Prostate gland (tissue), 2 donors: ENCODE data around the gene S100A5. TPM values are rescaled to one million over a fixed set of nuclear protein-coding genes. Genes with fewer than 3 reads are reported as not detected.

ENCODE experiments used
- DNase-seq: peaks from one replicate; pipeline ENCODE4 v3.0.0-alpha.2; 2019; ENCODE audit warnings: low spot score
- H3K27ac ChIP-seq, 2 donors: fragments of 200-600 bp; sonication (generic); 2 replicates each; pipeline ENCODE4 v1.5.1; 2017 to 2019
- H3K27me3 ChIP-seq: fragments of 200-600 bp; sonication (generic); replicated peaks from 2 replicates; pipeline ENCODE4 v1.5.1; 2019; ENCODE audit not compliant: insufficient read depth
- H3K36me3 ChIP-seq, 2 donors: fragments of 200-600 bp; sonication (generic); 1 replicate in 1 of 2; 2 replicates in 1 of 2; pipeline versions ENCODE4 v1.5.1 to v1.8.1; 2017 to 2019
- H3K4me1 ChIP-seq: fragments of 200-600 bp; sonication (generic); replicated peaks from 2 replicates; pipeline ENCODE4 v1.5.1; 2019
- H3K4me3 ChIP-seq, 2 donors: fragments of 200-600 bp; sonication (generic); 2 replicates each; pipeline ENCODE4 v1.5.1; 2017 to 2019
- H3K9me3 ChIP-seq: fragments of 200-600 bp; sonication (generic); 2 replicates; pipeline ENCODE4 v1.5.1; 2017
- POLR2A ChIP-seq: fragments of 450-650 bp; IDR thresholded peaks from one replicate; pipeline ENCODE4 v1.6.1; 2016; ENCODE audit warnings: antibody characterized with exemption, mild to moderate bottlenecking
- POLR2AphosphoS5 ChIP-seq: sonication (generic); formaldehyde crosslinking; IDR thresholded peaks from one replicate; pipeline ENCODE4 v1.6.1; 2017; ENCODE audit warnings: antibody characterized with exemption
- WGBS: methylation state at CpG from one replicate; pipeline ENCODE4 v1.1.5; 2018; 5-methylcytosine and 5-hydroxymethylcytosine counted together
- intact Hi-C: fragments of 100-400 bp; cut with DNase I; formaldehyde crosslinking; loops from one replicate; pipeline ENCODE4 v1.14.2; 2022
- total RNA-seq, 2 donors: library from RNA; depleted of rRNA; stranded (reverse); fragments of >200 nt; gene quantifications; one replicate each; pipeline ENCODE4 v1.1.0, GENCODE V29; 2016
- TF ChIP-seq, protein P1 (sequence below), 4 experiments: fragments of 200-600 bp in 2 of 4; fragments of 450-650 bp in 2 of 4; sonication (generic) in 2 of 4; IDR thresholded peaks; 1 replicate in 3 of 4; 2 replicates in 1 of 4; pipeline ENCODE4 v1.5.1; 2016 to 2019; ENCODE audit warnings: antibody characterized with exemption in 4 of 4, mild to moderate bottlenecking in 2 of 4, moderate library complexity in 2 of 4

Gene S100A5
- total RNA-seq, 2 donors from 2014 or later: not detected

DNA sequence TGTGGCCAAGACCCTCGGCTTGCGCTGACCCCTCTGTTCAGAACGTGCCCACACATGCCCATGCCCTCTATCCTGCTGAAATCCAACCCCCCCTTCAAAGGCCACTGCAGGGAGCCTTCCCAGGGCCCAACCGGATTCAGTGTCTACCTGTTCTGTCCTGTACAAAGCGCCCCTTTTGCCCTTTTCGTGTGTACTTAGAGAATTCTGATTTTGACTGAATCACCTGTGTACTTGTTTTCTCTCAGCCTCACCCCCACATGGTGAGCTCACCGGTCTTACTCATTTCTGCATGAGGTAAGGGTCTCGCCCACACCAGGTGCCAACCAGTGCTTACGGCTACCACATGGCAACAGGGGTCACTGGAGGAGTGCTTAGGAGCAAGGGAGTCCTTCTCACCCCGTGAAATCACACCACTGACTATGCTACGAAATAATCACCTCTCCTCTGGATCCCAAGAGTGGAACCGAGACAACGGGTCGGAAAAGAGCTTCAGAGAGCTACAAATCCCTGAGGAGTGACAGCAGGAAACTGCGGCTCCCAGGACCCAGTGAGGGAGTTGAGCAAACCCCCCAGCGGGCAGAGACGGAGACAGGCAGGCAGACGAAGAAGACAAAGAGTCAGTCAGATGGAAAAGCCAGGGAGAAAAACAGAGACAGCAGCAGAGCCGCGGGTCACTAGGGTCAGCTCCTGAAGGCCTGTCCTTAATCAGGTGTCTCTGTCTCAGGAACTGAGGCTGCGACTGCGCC lies 27.1 kb upstream of the S100A5 start:
- intact Hi-C loops: loop anchor here (1.0 to 5.0 kb wide), 3 partner anchors 34 to 215 kb away; no protein-coding TSS in a partner anchor
- Histone ChIP-seq H3K9me3 (no peaks in the 10 kb centered on the region), H3K36me3 (no peaks in the 10 kb centered on the region), H3K27me3 (no peaks in the 10 kb centered on the region), H3K27ac (peak overlapping the region; percentile 86), H3K4me1 (peaks cover 3% of the 10 kb centered on the region), H3K4me3 (no peak overlapping the region)
- TF ChIP-seq POLR2AphosphoS5 (no peak), POLR2A (no peak)
- TF ChIP-seq, protein P1, sequence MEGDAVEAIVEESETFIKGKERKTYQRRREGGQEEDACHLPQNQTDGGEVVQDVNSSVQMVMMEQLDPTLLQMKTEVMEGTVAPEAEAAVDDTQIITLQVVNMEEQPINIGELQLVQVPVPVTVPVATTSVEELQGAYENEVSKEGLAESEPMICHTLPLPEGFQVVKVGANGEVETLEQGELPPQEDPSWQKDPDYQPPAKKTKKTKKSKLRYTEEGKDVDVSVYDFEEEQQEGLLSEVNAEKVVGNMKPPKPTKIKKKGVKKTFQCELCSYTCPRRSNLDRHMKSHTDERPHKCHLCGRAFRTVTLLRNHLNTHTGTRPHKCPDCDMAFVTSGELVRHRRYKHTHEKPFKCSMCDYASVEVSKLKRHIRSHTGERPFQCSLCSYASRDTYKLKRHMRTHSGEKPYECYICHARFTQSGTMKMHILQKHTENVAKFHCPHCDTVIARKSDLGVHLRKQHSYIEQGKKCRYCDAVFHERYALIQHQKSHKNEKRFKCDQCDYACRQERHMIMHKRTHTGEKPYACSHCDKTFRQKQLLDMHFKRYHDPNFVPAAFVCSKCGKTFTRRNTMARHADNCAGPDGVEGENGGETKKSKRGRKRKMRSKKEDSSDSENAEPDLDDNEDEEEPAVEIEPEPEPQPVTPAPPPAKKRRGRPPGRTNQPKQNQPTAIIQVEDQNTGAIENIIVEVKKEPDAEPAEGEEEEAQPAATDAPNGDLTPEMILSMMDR (IDR thresholded peaks at IDR 0.05): no peak
- DNase-seq: no peak
- 74% methylated on average over 22 of the region's 22 CpGs for WGBS

DNA sequence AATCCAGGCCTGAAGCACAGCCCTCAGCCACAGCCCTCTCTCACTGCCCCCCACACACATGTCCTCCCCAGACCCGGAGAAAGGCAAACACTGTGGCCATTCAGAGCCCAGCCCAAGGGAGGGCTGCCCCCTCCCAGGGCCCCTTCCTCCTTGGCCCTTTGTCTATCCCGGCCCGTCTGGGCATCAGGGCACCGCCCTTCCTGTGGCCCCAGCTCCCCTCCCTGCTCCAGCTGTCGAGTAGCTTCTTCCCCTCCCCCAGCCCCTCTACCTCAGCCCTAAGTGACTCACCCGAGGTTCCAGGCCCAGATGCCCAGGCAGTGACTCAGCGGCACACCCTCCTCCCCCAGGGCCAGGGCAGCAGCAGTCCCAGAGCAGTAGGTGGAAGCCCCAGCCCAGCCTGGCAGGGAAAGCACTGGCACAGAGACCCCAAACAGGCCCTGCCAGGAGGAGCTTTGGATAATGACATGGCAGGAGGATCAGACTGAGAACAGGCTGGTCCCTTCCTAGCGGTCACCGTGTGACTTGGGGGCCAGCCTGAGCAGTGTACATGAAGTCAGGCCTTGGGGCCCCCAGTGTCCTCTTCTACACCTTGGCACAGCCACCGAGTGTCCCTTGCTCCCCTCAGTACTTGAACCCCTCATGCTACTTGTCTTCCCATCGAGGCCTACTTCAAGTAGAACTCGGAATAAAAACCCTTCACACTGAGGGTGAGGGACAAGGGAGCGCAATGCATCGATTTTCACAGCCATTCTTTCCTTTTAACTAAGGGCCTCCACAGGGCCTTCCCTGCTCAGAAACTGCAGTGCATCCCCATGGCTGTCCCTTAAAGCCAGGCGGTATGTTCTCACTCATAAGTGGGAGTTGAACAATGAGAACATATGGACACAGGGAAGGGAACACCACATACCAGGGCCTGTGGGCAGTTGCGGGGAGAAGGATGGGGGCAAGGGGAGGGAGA lies 26.0 kb upstream of the S100A5 start:
- TF ChIP-seq POLR2AphosphoS5: peak; percentile 88
- TF ChIP-seq, protein P1 (IDR thresholded peaks at IDR 0.05): peak in 1 of 4 experiments; percentile 13
- TF ChIP-seq POLR2A: peak; percentile 67
- Histone ChIP-seq H3K36me3 (no peaks in the 10 kb centered on the region), H3K4me3 (no peak overlapping the region), H3K27ac (peak overlapping the region; percentile 86), H3K9me3 (no peaks in the 10 kb centered on the region), H3K4me1 (peaks cover 3% of the 10 kb centered on the region), H3K27me3 (no peaks in the 10 kb centered on the region)
- DNase-seq: peak; percentile 95
- 38% methylated on average over 16 of the region's 16 CpGs for WGBS
- intact Hi-C loops: loop anchor here (5.0 kb wide), 1 partner anchor 214 kb away; no protein-coding TSS in a partner anchor

DNA sequence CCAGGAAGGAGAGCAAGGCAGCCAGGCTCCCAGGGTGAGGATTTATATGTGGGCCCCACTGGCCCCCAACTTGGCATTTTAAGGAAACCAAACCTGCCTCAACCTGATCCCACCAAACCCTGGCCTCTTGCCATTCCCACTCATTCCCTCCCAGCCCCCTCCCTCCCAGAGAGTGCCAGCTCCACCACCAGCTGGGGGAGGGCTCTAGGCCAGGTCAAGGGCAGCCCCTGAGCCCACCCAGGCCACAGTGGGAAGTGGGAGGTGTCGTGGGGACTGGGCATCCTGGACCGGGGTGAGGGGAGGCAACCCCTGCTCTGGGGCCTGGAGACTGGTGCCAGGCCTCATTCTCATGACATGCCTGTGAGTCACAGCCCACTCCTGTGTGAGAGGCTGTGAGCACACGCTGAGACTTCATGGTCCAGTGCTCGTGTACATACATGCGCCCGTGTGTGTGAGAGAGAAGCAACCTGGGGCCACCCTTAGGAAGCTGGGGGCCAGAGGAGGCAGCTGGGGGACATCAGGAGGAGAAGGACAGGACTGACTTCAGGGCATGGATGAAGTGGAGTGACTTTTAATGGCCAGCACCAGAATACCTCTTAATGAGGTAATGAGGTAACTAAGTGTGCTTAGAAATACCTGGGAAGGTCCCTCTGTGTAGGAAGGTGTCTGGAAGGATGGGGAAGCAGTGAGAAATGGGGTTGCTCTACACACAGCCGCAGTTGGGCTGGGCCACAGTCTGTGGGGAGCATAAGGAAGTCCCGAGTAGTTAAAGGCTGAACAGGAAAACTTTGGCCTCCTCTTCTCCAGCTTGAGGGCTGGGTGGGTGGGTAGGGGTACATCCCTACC lies 25.0 kb upstream of the S100A5 start, which contains the start of gene S100A2:
S100A2 (minus strand) TSS at position 316 of the 846 bp plus-strand sequence. CDS start 1,967 bp downstream, outside the sequence.
- WGBS: 28% methylated on average over 8 of the region's 8 CpGs
- peaks cover 3% of the 10 kb centered on the region for H3K4me1 ChIP-seq
- peak within 1 kb of the TSS; percentile 86 for H3K27ac ChIP-seq
- intact Hi-C loops: loop anchor here (5.0 kb wide), 1 partner anchor 213 kb away; no protein-coding TSS in a partner anchor
- H3K4me3 ChIP-seq: no peak within 1 kb of the TSS
- no peaks in the 10 kb centered on the region for H3K9me3 ChIP-seq
- peak; percentile 46 for DNase-seq
- H3K27me3 ChIP-seq: no peaks in the 10 kb centered on the region
- TF ChIP-seq POLR2AphosphoS5 (no peak), POLR2A (no peak)
- TF ChIP-seq, protein P1 (IDR thresholded peaks at IDR 0.05): peak in 1 of 4 experiments; percentile 15
- no peaks in the 10 kb centered on the region for H3K36me3 ChIP-seq

DNA sequence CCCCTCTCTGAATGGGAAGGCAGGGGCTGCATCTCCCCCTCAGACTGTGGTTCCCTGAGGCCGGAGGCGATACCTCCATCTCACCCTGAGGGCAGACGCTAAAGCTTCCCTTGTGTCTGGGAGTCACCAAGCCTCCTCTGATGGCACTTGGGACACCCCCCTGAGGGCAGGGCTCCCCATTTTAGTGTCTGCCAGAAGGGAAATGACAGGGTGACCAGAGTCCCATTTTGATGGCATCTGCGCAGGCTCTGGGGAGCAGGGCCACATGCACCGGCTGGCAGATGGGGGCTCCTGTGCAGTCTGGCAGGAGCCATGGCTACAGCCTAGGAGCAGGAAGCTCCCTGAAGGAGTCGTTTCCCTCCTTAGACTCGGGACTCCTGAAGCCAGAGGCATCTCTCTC lies 23.3 kb upstream of the S100A5 start:
- Histone ChIP-seq H3K4me1 (peaks cover 3% of the 10 kb centered on the region), H3K27ac (no peak overlapping the region), H3K27me3 (no peaks in the 10 kb centered on the region), H3K36me3 (no peaks in the 10 kb centered on the region), H3K9me3 (no peaks in the 10 kb centered on the region), H3K4me3 (no peak overlapping the region)
- intact Hi-C loops: no loop called here
- WGBS: 91% methylated on average over 7 of the region's 7 CpGs
- TF ChIP-seq POLR2AphosphoS5 (no peak), POLR2A (no peak)
- TF ChIP-seq, protein P1 (IDR thresholded peaks at IDR 0.05): no peak
- DNase-seq: no peak
